GM12878 (cell line): Measurements from ENCODE around the gene ADRB1. TPM values are rescaled to one million over a fixed set of nuclear protein-coding genes. Genes with fewer than 3 reads are reported as not detected.

ENCODE experiments used
- ATAC-seq: fragments of 200-7000 bp; cut with Tn5 transposase; 3 replicates; pipeline ENCODE4 v1.9.1; 2020; ENCODE audit warnings: mild to moderate bottlenecking, moderate library complexity
- BruUV-seq: library from RNA; stranded (reverse); fragments of 400-500 nt; replicated peaks from 2 replicates; lab custom pipeline; 2021; lab: Mats Ljungman, UMichigan
- CTCF ChIA-PET: fragments of 300-600 bp; sonication (Branson Sonifier 250); formaldehyde crosslinking; extraction: SDS; loops from one replicate; lab custom pipeline; 2021; ENCODE audit warnings: inconsistent platforms; lab: Yijun Ruan, JAX
- POLR2A ChIA-PET: fragments of 350-600 bp; formaldehyde crosslinking; extraction: SDS; loops from one replicate; lab custom pipeline; 2021; ENCODE audit warnings: inconsistent platforms; lab: Charles Lee
- RAD21 ChIA-PET: fragments of 300-600 bp; sonication (Branson Sonifier 250); formaldehyde crosslinking; loops from one replicate; lab custom pipeline; 2023; ENCODE audit warnings: antibody characterized with exemption; ENCODE audit not compliant: unreplicated experiment; lab: Charles Lee
- SMC1A ChIA-PET: fragments of 300-600 bp; sonication (Branson Sonifier 250); formaldehyde crosslinking; loops from one replicate; lab custom pipeline; 2023; ENCODE audit not compliant: unreplicated experiment, uncharacterized antibody; lab: Charles Lee
- DNase-seq: peaks from one replicate; pipeline ENCODE4 v3.0.0-alpha.2; 2011; ENCODE audit warnings: low read depth, low spot score
- FAIRE-seq: peaks from 3 replicates; lab custom pipeline; 2011; peaks lifted over from hg19 to GRCh38; lab: Jason Lieb, UNC
- H2AFZ ChIP-seq: 2 replicates; pipeline ENCODE4 v1.6.0; 2011; ENCODE audit warnings: low read depth, low read length, control low read depth; ENCODE audit not compliant: control insufficient read depth
- H3K27ac ChIP-seq: 2 replicates; pipeline ENCODE4 v1.5.1; 2011; ENCODE audit warnings: control low read depth; ENCODE audit not compliant: control insufficient read depth, insufficient read depth
- H3K27me3 ChIP-seq, 2 experiments: replicated peaks in 1 of 2; 2 replicates each; pipeline versions ENCODE4 v1.6.0 to v1.6.1; 2011; ENCODE audit warnings: low read length in 1 of 2; ENCODE audit not compliant: control insufficient read depth in 2 of 2, insufficient read depth in 2 of 2
- H3K36me3 ChIP-seq, 2 experiments: 2 replicates each; pipeline ENCODE4 v1.5.1; 2011; ENCODE audit warnings: low read length in 1 of 2; ENCODE audit not compliant: control insufficient read depth in 2 of 2, insufficient read depth in 2 of 2
- H3K4me1 ChIP-seq: 2 replicates; pipeline ENCODE4 v1.6.1; 2011; ENCODE audit warnings: mild to moderate bottlenecking, low read length, moderate library complexity, mixed read lengths; ENCODE audit not compliant: control insufficient read depth, insufficient read depth
- H3K4me2 ChIP-seq: 2 replicates; pipeline ENCODE4 v1.6.0; 2011; ENCODE audit warnings: control low read depth; ENCODE audit not compliant: control insufficient read depth, insufficient read depth
- H3K4me3 ChIP-seq: fragments of 200-600 bp; sonication (generic); 2 replicates; pipeline ENCODE4 v1.5.1; 2016
- H3K79me2 ChIP-seq: 2 replicates; pipeline ENCODE4 v1.6.0; 2011; ENCODE audit warnings: low read length; ENCODE audit not compliant: control insufficient read depth, insufficient read depth
- H3K9ac ChIP-seq: 2 replicates; pipeline ENCODE4 v1.8.0; 2011; ENCODE audit warnings: low read length, control low read depth, mixed read lengths; ENCODE audit not compliant: control insufficient read depth, insufficient read depth
- H3K9me3 ChIP-seq: replicated peaks from 3 replicates; pipeline ENCODE4 v1.5.1; 2011; ENCODE audit warnings: mild to moderate bottlenecking, low read length; ENCODE audit not compliant: control insufficient read depth, insufficient read depth
- H4K20me1 ChIP-seq: 2 replicates; pipeline ENCODE4 v1.6.0; 2011; ENCODE audit not compliant: control insufficient read depth, insufficient read depth
- ASH2L ChIP-seq: fragments of 300-600, 200-600 bp; sonication (generic); IDR thresholded peaks from 2 replicates; pipeline ENCODE4 v1.6.1; 2017; ENCODE audit warnings: low read depth, mild to moderate bottlenecking, borderline replicate concordance
- ATF7 ChIP-seq: fragments of 450-650 bp; IDR thresholded peaks from 2 replicates; pipeline ENCODE4 v1.6.1; 2016; ENCODE audit warnings: low read depth, mild to moderate bottlenecking
- BACH1 ChIP-seq: fragments of 450-650 bp; IDR thresholded peaks from 2 replicates; pipeline ENCODE4 v1.6.1; 2017; ENCODE audit warnings: mild to moderate bottlenecking, borderline replicate concordance
- BCLAF1 ChIP-seq: fragments of 450-650 bp; IDR thresholded peaks from 2 replicates; pipeline ENCODE4 v1.6.1; 2017; ENCODE audit warnings: antibody characterized with exemption, mild to moderate bottlenecking, moderate library complexity
- BMI1 ChIP-seq: fragments of 450-650 bp; IDR thresholded peaks from 2 replicates; pipeline ENCODE4 v1.6.1; 2016; ENCODE audit warnings: mild to moderate bottlenecking, moderate library complexity, borderline replicate concordance
- CTCF ChIP-seq, 3 experiments: IDR thresholded peaks in 2 of 3; conservative IDR thresholded peaks in 1 of 3; 2 replicates each; pipeline ENCODE4 v1.5.1; 2011; ENCODE audit warnings: low read depth in 3 of 3, low read length in 3 of 3, mild to moderate bottlenecking in 3 of 3, control low read depth in 2 of 3, moderate library complexity in 2 of 3, inconsistent platforms in 1 of 3, mixed read lengths in 1 of 3; ENCODE audit not compliant: control insufficient read depth in 2 of 3, insufficient read depth in 1 of 3; ENCODE audit errors: extremely low read depth in 1 of 3
- DPF2 ChIP-seq: fragments of 450-650 bp; IDR thresholded peaks from 2 replicates; pipeline ENCODE4 v1.6.1; 2017; ENCODE audit warnings: mild to moderate bottlenecking
- FOXK2 ChIP-seq: fragments of 450-650 bp; IDR thresholded peaks from 2 replicates; pipeline ENCODE4 v1.6.1; 2017; ENCODE audit warnings: mild to moderate bottlenecking, moderate library complexity
- JUND ChIP-seq: IDR thresholded peaks from 2 replicates; pipeline ENCODE4 v1.6.1; 2012; ENCODE audit warnings: low read depth, mild to moderate bottlenecking, low read length, improper control_type of control experiment, moderate library complexity
- MAX ChIP-seq: IDR thresholded peaks from 2 replicates; pipeline ENCODE4 v1.6.1; 2012; ENCODE audit warnings: low read depth, low read length, improper control_type of control experiment
- MYC ChIP-seq: IDR thresholded peaks from 2 replicates; pipeline ENCODE4 v1.6.1; 2011; ENCODE audit warnings: mild to moderate bottlenecking, low read length, moderate library complexity, inconsistent platforms; ENCODE audit not compliant: insufficient read depth, insufficient replicate concordance, insufficient read length, severe bottlenecking
- RBBP5 ChIP-seq: fragments of 200-600 bp; sonication (generic); conservative IDR thresholded peaks from 2 replicates; pipeline ENCODE4 v1.6.1; 2016
- STAT3 ChIP-seq: IDR thresholded peaks from 2 replicates; pipeline ENCODE4 v1.6.1; 2011; ENCODE audit warnings: low read depth, low read length, improper control_type of control experiment
- WGBS: methylation state at CpG from one replicate; pipeline ENCODE4 v1.1.6; 2016; ENCODE audit warnings: low lambda C conversion rate; ENCODE audit not compliant: insufficient replicate concordance, insufficient coverage; ENCODE audit errors: missing lambda C conversion rate; 5-methylcytosine and 5-hydroxymethylcytosine counted together
- in situ Hi-C: fragments of 300-500 bp; cut with MboI; formaldehyde crosslinking; loops from 9 replicates; pipeline ENCODE4 v1.14.3; 2018; ENCODE audit warnings: mixed read lengths
- intact Hi-C: fragments of 100-400 bp; cut with micrococcal nuclease; formaldehyde crosslinking; loops from one replicate; pipeline ENCODE4 v1.14.2; 2022; ENCODE audit not compliant: unreplicated experiment
- polyA plus RNA-seq, 11 experiments: library from polyadenylated mRNA; depleted of rRNA in 4 of 11; unstranded in 6 of 11; stranded (reverse) in 5 of 11; fragments of >200 nt; fragmentation: Nextera tagmentation in 4 of 11; fragmentation: Illumina TruSeq in 1 of 11; extraction: Ambion mirVana in 4 of 11; extraction: Trizol in 1 of 11; gene quantifications; 1 replicate in 1 of 11; 2 replicates in 10 of 11; pipeline versions ENCODE4 v1.2.1 to v1.2.3, GENCODE V29; 2011 to 2016; ENCODE audit warnings: inconsistent platforms in 2 of 11, missing spikeins in 2 of 11, low read depth in 1 of 11
- total RNA-seq, 4 experiments: library from RNA; depleted of rRNA in 3 of 4; stranded (reverse); fragments of >200 nt in 3 of 4; fragmentation: Illumina TruSeq in 1 of 4; extraction: Trizol in 1 of 4; gene quantifications; 2 replicates each; pipeline versions ENCODE4 v1.2.1 to v1.2.3, GENCODE V29; 2013 to 2021

The ADRB1 gene
- total and polyA plus RNA-seq, 10 of the 15 experiments (the other 5 are each of a cell fraction or from before 2014, with no cell fraction given): 0.26 to 4.5 (median 1.1) TPM

- H3K9me3 ChIP-seq: no peaks in the 10 kb centered on the region
- H3K4me1 ChIP-seq: peaks cover 8% of the 10 kb centered on the region
- H4K20me1 ChIP-seq: no peaks in the 10 kb centered on the region
- ChIA-PET POLR2A (no interaction called here), CTCF (interaction anchor here (0.7 to 2.5 kb wide), 4 partner anchors 27 to 196 kb away, joined by 3 to 7 read pairs (median 3); no protein-coding TSS in a partner anchor), RAD21 (interaction anchor here (0.6 to 1.6 kb wide), 2 partner anchors 36 to 84 kb away, joined by 4 to 5 read pairs; no protein-coding TSS in a partner anchor), SMC1A (interaction anchor here (0.5 to 3.7 kb wide), 8 partner anchors 11 to 196 kb away, joined by 3 to 10 read pairs (median 4); no protein-coding TSS in a partner anchor)
- no peak for FAIRE-seq
- H3K4me3 ChIP-seq: no peak overlapping the region
- ATAC-seq: no peak
- no peak for DNase-seq
- BruUV-seq: no TSS peak
- peaks cover 0 to 1% of the 10 kb centered on the region in 2 experiments; a peak in 2 of 4 replicates for H3K27me3 ChIP-seq
- H3K79me2 ChIP-seq: no peaks in the 10 kb centered on the region
- no peaks in the 10 kb centered on the region for H3K36me3 ChIP-seq
- no peak overlapping the region for H3K27ac ChIP-seq
- intact Hi-C loops (no loop called here), in situ Hi-C loops (no loop called here)
- H3K9ac ChIP-seq: no peak overlapping the region
- no peak overlapping the region for H3K4me2 ChIP-seq
- 72% methylated on average over 2 of the region's 2 CpGs for WGBS
- no peak for TF ChIP-seq MYC
- no peak for TF ChIP-seq FOXK2
- TF ChIP-seq CTCF (IDR thresholded peaks at IDR 0.05 in 2 of 3, conservative IDR thresholded peaks at IDR 0.05 in 1 of 3; ENCODE audit: control insufficient read depth in 2 of 3, extremely low read depth in 1 of 3, insufficient read depth in 1 of 3, low read depth in 3 of 3, low read length in 3 of 3): no peak
- TF ChIP-seq BCLAF1: no peak
- no peak for TF ChIP-seq ASH2L
- no peak for TF ChIP-seq BMI1
- no peak for TF ChIP-seq RBBP5
- no peak for TF ChIP-seq MAX
- TF ChIP-seq BACH1: no peak
- no peak for TF ChIP-seq STAT3
- TF ChIP-seq JUND: no peak
- TF ChIP-seq DPF2: no peak
- TF ChIP-seq ATF7: no peak
- no peak overlapping the region for H2AFZ ChIP-seq
These were observed 48.5 kb upstream of the ADRB1 start for GRCh38 chr10:113995201-113995600.
